DND-41 (cell line): ENCODE measurements around the gene EXT2.
A peak's percentile ranks its signal among the peaks of the same experiment; 100 is the strongest.

Experiments
- ATAC-seq: fragments of 200-7000 bp; cut with Tn5 transposase; 3 replicates; pipeline ENCODE4 v1.9.1; 2021; ENCODE audit warnings: low read depth; ENCODE audit not compliant: insufficient read depth
- DNase-seq: peaks from one replicate; pipeline ENCODE4 v3.0.0-alpha.2; 2020
- H2AFZ ChIP-seq: 2 replicates; pipeline ENCODE4 v1.6.0; 2012; ENCODE audit warnings: low read depth, low read length
- H3K27ac ChIP-seq: 2 replicates; pipeline ENCODE4 v1.5.1; 2012; ENCODE audit warnings: low read length, inconsistent platforms
- H3K27me3 ChIP-seq: fragments of 200-600 bp; sonication (generic); 2 replicates; pipeline ENCODE4 v1.6.0; 2012; ENCODE audit warnings: low read length, mild to moderate bottlenecking, inconsistent platforms; ENCODE audit not compliant: insufficient read depth, poor library complexity
- H3K36me3 ChIP-seq: 2 replicates; pipeline ENCODE4 v1.5.1; 2012; ENCODE audit warnings: low read length, inconsistent platforms; ENCODE audit not compliant: insufficient read depth
- H3K4me1 ChIP-seq: 2 replicates; pipeline ENCODE4 v1.5.1; 2012; ENCODE audit warnings: mild to moderate bottlenecking, low read length; ENCODE audit not compliant: insufficient read depth
- H3K4me2 ChIP-seq: 2 replicates; pipeline ENCODE4 v1.6.0; 2012; ENCODE audit warnings: mild to moderate bottlenecking, moderate library complexity, low read length, inconsistent platforms; ENCODE audit not compliant: insufficient read depth
- H3K4me3 ChIP-seq, 2 experiments: fragments of 200-600 bp in 1 of 2; shearing (Covaris generic) in 1 of 2; 2 replicates each; pipeline ENCODE4 v1.5.1; 2012 to 2016; ENCODE audit warnings: inconsistent platforms in 2 of 2, low read length in 2 of 2, mild to moderate bottlenecking in 2 of 2, low read depth in 1 of 2, moderate library complexity in 1 of 2
- H3K79me2 ChIP-seq: 2 replicates; pipeline ENCODE4 v1.6.0; 2012; ENCODE audit warnings: low read length, inconsistent platforms; ENCODE audit not compliant: insufficient read depth
- H3K9ac ChIP-seq: 2 replicates; pipeline ENCODE4 v1.6.0; 2012; ENCODE audit warnings: low read depth, mild to moderate bottlenecking, inconsistent platforms, low read length, moderate library complexity
- H3K9me3 ChIP-seq: 2 replicates; pipeline ENCODE4 v1.5.1; 2012; ENCODE audit warnings: low read length, moderate library complexity, mild to moderate bottlenecking, inconsistent platforms; ENCODE audit not compliant: insufficient read depth, severe bottlenecking
- H4K20me1 ChIP-seq: 2 replicates; pipeline ENCODE4 v1.6.0; 2012; ENCODE audit warnings: low read length; ENCODE audit not compliant: insufficient read depth
- CTCF ChIP-seq: IDR thresholded peaks from 2 replicates; pipeline ENCODE4 v1.5.1; 2012; ENCODE audit warnings: borderline replicate concordance, low read length, moderate library complexity, mild to moderate bottlenecking; ENCODE audit not compliant: poor library complexity, severe bottlenecking; ENCODE audit errors: extremely low read depth
- EZH2 ChIP-seq: IDR thresholded peaks from 3 replicates; pipeline ENCODE4 v1.6.1; 2012; ENCODE audit warnings: borderline replicate concordance, low read depth, mild to moderate bottlenecking, moderate library complexity, low read length, inconsistent platforms; ENCODE audit not compliant: severe bottlenecking

EXT2 gene

GRCh38 chr11:44104481-44105294, 9.2 kb downstream of the EXT2 start:
- peaks cover 26% of the 10 kb centered on the region; the same call in 1 of the 2 replicates for H4K20me1 ChIP-seq
- ATAC-seq (no peak), DNase-seq (no peak)
- H3K4me3 ChIP-seq = no peak overlapping the region
- peaks cover 24% of the 10 kb centered on the region for H3K36me3 ChIP-seq
- H3K27me3 ChIP-seq = no peaks in the 10 kb centered on the region
- H3K4me1 ChIP-seq = no peaks in the 10 kb centered on the region
- no peak for TF ChIP-seq EZH2
- TF ChIP-seq CTCF = no peak
- H3K4me2 ChIP-seq = no peak overlapping the region
- no peak overlapping the region for H2AFZ ChIP-seq
- no peaks in the 10 kb centered on the region for H3K9me3 ChIP-seq
- no peak overlapping the region for H3K27ac ChIP-seq
- H3K9ac ChIP-seq = no peak overlapping the region
- H3K79me2 ChIP-seq = peaks cover 19% of the 10 kb centered on the region; the same call in 1 of the 2 replicates

- H3K27me3 ChIP-seq = no peaks in the 10 kb centered on the region
- no peaks in the 10 kb centered on the region for H4K20me1 ChIP-seq
- ATAC-seq = no peak
- no peak overlapping the region for H2AFZ ChIP-seq
- no peaks in the 10 kb centered on the region for H3K4me1 ChIP-seq
- peaks cover 4% of the 10 kb centered on the region; the same call in 1 of the 2 replicates for H3K79me2 ChIP-seq
- no peak for DNase-seq
- no peaks in the 10 kb centered on the region for H3K9me3 ChIP-seq
- H3K4me3 ChIP-seq = no peak overlapping the region
- H3K9ac ChIP-seq = no peak overlapping the region
- peaks cover 34% of the 10 kb centered on the region for H3K36me3 ChIP-seq
- TF ChIP-seq CTCF (no peak), EZH2 (no peak)
- H3K4me2 ChIP-seq = no peak overlapping the region
- no peak overlapping the region for H3K27ac ChIP-seq
Measured at GRCh38 chr11:44108260-44108659, 12.8 kb downstream of the EXT2 start.

- H3K4me1 ChIP-seq = no peaks in the 10 kb centered on the region
- no peak for TF ChIP-seq EZH2
- peak; percentile 71 for TF ChIP-seq CTCF
- H3K36me3 ChIP-seq = peaks cover 47% of the 10 kb centered on the region
- H3K9ac ChIP-seq = no peak overlapping the region
- no peaks in the 10 kb centered on the region for H3K9me3 ChIP-seq
- DNase-seq (peak; percentile 65), ATAC-seq (peak; percentile 98)
- H3K4me3 ChIP-seq = no peak overlapping the region
- H2AFZ ChIP-seq = no peak overlapping the region
- H3K4me2 ChIP-seq = no peak overlapping the region
- H3K27me3 ChIP-seq = no peaks in the 10 kb centered on the region
- H3K27ac ChIP-seq = no peak overlapping the region
- H4K20me1 ChIP-seq = no peaks in the 10 kb centered on the region
- no peaks in the 10 kb centered on the region for H3K79me2 ChIP-seq
Measured at GRCh38 chr11:44110231-44110679, 14.8 kb downstream of the EXT2 start.
